ENCODE measurements around the gene MED16. TPM values are rescaled to one million over a fixed set of nuclear protein-coding genes. Genes with fewer than 3 reads are reported as not detected.
A peak's percentile ranks its signal among the peaks of the same experiment; 100 is the strongest.
"Not testable (repeated sequence)": the region's sequence is repeated elsewhere in the genome, so short reads cannot be mapped to it uniquely, and the experiment has no call there.

MED16 gene
- total RNA-seq, 1 donor from 2014 or later, result 74.2 TPM

DNA sequence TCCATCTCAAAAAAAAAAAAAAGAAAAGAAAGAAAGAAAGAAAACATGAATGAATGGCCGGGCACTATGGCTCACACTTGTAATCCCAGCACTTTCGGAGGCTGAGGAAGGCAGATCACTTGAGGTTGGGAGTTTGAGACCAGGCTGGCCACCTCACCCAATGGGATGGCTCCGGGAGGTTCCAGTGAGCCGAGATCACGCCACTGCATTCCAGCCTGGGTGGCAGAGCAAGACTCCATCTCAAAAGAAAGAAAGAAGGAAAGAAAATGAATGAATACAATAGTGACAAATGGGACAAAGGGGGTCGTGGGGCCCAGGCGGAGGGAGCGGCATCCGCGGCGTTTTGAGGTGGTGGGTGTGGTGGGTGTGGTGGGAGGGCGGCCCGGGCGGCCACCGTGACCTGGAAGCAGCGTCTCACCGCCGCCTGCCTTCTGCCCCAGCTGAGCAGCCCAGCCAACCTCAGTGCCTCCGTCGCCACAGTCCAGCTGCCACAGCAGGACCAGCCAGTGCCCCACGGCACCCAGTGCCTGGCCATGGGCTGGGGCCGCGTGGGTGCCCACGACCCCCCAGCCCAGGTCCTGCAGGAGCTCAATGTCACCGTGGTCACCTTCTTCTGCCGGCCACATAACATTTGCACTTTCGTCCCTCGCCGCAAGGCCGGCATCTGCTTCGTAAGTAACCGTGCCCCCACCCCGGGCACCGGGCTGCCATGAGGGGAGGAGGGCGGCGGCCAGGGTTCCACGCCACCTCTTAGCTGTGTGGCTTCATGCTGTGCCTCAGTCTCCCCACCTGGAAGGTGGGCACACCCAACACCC, 47.1 kb downstream of the MED16 start:
- Mint-ChIP-seq H3K27ac (no peak overlapping the region), H3K4me1 (ENCODE audit: unreplicated experiment) (peaks cover 3% of the 10 kb centered on the region), H3K36me3 (peaks cover 4% of the 10 kb centered on the region), H3K9me3 (no peaks in the 10 kb centered on the region), H3K27me3 (peaks cover 37% of the 10 kb centered on the region), H3K4me3 (no peak overlapping the region)
- no peak for DNase-seq (ENCODE audit: extremely low spot score, unreplicated experiment)
- TF ChIP-seq CTCF (conservative IDR thresholded peaks at IDR 0.05), result no peak

- no peak for TF ChIP-seq CTCF (conservative IDR thresholded peaks at IDR 0.05)
- Mint-ChIP-seq H3K4me1 (ENCODE audit: unreplicated experiment) (peaks cover 3% of the 10 kb centered on the region), H3K4me3 (peak overlapping the region; percentile 68), H3K9me3 (no peaks in the 10 kb centered on the region), H3K36me3 (peaks cover 4% of the 10 kb centered on the region), H3K27ac (no peak overlapping the region), H3K27me3 (peaks cover 37% of the 10 kb centered on the region)
- DNase-seq (ENCODE audit: extremely low spot score, unreplicated experiment), result no peak
These were observed 48.4 kb downstream of the MED16 start for GRCh38 chr19:844546-844971.

DNA sequence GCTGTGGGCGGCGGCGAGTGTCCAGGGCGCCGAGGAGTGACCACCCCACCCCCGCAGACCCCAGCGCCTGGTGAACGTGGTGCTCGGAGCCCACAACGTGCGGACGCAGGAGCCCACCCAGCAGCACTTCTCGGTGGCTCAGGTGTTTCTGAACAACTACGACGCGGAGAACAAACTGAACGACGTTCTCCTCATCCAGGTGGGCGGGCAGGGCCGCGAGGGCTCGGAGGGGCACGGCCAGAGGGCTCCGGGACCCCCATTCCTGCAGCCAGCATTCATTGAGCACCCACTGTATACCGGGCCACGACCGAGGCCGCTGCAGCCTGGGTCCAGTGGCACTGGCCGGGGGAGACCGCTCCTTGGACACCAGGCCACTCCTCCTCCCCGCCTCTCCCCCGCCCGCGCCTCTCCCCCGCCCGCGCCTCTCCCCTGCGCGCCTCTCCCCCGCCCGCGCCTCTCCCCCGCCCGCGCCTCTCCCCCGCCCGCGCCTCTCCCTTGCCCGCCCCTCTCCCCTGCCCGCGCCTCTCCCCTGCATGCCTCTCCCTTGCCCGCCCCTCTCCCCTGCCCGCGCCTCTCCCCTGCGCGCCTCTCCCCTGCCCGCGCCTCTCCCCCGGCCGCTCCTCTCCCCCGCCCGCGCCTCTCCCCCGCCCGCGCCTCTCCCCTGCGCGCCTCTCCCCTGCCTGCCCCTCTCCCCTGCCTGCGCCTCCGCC, 49.0 kb downstream of the MED16 start:
- no peak for TF ChIP-seq CTCF (conservative IDR thresholded peaks at IDR 0.05)
- H3K27ac Mint-ChIP-seq, result no peak overlapping the region
- peak overlapping the region; percentile 68 for H3K4me3 Mint-ChIP-seq
- H3K27me3 Mint-ChIP-seq, result peaks cover 37% of the 10 kb centered on the region
- peaks cover 4% of the 10 kb centered on the region for H3K36me3 Mint-ChIP-seq
- no peaks in the 10 kb centered on the region for H3K9me3 Mint-ChIP-seq
- H3K4me1 Mint-ChIP-seq (ENCODE audit: unreplicated experiment), result peaks cover 3% of the 10 kb centered on the region
- no peak for DNase-seq (ENCODE audit: extremely low spot score, unreplicated experiment)

DNA sequence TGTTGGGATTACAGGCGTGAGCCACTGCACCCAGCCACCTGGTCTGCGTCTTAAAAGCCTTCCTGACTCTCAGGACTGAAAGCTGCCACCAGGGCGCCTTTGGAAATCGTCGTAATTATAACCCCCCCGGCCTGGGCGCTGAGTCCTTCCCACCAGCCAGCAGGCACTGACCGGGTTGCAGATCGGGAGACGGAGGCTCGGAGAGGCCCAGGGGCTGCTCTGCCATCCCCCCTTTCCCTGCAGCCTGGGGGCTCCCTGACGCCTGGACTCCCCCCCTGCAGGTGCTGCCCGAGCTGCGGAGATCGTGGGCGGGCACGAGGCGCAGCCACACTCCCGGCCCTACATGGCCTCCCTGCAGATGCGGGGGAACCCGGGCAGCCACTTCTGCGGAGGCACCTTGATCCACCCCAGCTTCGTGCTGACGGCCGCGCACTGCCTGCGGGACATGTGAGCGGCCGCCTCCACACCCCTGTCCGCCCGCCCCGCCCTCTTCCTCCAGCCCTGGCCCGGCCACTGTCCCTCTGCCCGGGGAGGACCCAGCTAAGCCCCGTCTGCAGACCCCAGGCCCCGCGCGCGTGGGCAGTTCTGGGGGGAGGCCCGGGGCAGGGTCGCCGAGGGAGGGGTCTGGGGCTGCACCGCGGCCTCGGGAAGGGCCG, 49.7 kb downstream of the MED16 start:
- Mint-ChIP-seq H3K36me3 (peaks cover 4% of the 10 kb centered on the region), H3K4me1 (ENCODE audit: unreplicated experiment) (peaks cover 3% of the 10 kb centered on the region), H3K27me3 (peaks cover 37% of the 10 kb centered on the region), H3K9me3 (no peaks in the 10 kb centered on the region), H3K4me3 (no peak overlapping the region), H3K27ac (no peak overlapping the region)
- DNase-seq (ENCODE audit: extremely low spot score, unreplicated experiment), result peak; percentile 72
- peak; percentile 52 for TF ChIP-seq CTCF (conservative IDR thresholded peaks at IDR 0.05)

GRCh38 chr19:842802-843179, 50.2 kb downstream of the MED16 start:
- not testable (repeated sequence) for DNase-seq (ENCODE audit: extremely low spot score, unreplicated experiment); H3K27ac Mint-ChIP-seq; H3K36me3 Mint-ChIP-seq; H3K4me1 Mint-ChIP-seq (ENCODE audit: unreplicated experiment); H3K4me3 Mint-ChIP-seq; H3K9me3 Mint-ChIP-seq
- peaks cover 37% of the 10 kb centered on the region for H3K27me3 Mint-ChIP-seq

All from type B pancreatic cell (in vitro differentiated cells).